Activated CD4-positive, alpha-beta T cell treated with anti-CD3 and anti-CD28 coated beads for 4 hours (primary cell): ENCODE results near the gene ARID4A.
"Not testable (repeated sequence)": the region's sequence is repeated elsewhere in the genome, so short reads cannot be mapped to it uniquely, and the experiment has no call there.

Experiments used
- DNase-seq, 2 donors: peaks; one replicate each; pipeline ENCODE4 v3.0.0-alpha.2; 2020

Gene ARID4A

GRCh38 chr14:58362272-58362671, 63.9 kb downstream of the ARID4A start:
- not testable (repeated sequence) for DNase-seq

- DNase-seq, result no peak
These were observed 64.5 kb downstream of the ARID4A start for GRCh38 chr14:58362798-58363412.

- DNase-seq, result no peak
These were observed 66.0 kb downstream of the ARID4A start for GRCh38 chr14:58364316-58364715.

- DNase-seq, result no peak
These were observed 68.9 kb downstream of the ARID4A start for GRCh38 chr14:58367296-58367695.

- no peak for DNase-seq
These were observed 70.6 kb downstream of the ARID4A start for GRCh38 chr14:58368956-58369355.

- no peak for DNase-seq
These were observed 78.4 kb downstream of the ARID4A start for GRCh38 chr14:58376791-58377190.

GRCh38 chr14:58390830-58391229, 92.5 kb downstream of the ARID4A start:
- no peak for DNase-seq

- no peak for DNase-seq
These were observed 97.1 kb downstream of the ARID4A start for GRCh38 chr14:58395562-58395811.

- DNase-seq, result peak; percentile 64 to 67
These were observed 97.7 kb downstream of the ARID4A start, which contains the start of gene TOMM20L for GRCh38 chr14:58395812-58396788. Gene TOMM20L, plus strand, starts transcription at chr14:58395930. Its CDS starts 28 bp downstream, at chr14:58395958.

GRCh38 chr14:58397156-58397555, 98.8 kb downstream of the ARID4A start:
- DNase-seq, result no peak

- no peak for DNase-seq
These were observed 100.1 kb downstream of the ARID4A start for GRCh38 chr14:58398495-58398894.

GRCh38 chr14:58398895-58399294, 100.5 kb downstream of the ARID4A start:
- no peak for DNase-seq

GRCh38 chr14:58401587-58401986, 103.2 kb downstream of the ARID4A start:
- DNase-seq, result no peak

GRCh38 chr14:58408681-58409215, 110.4 kb downstream of the ARID4A start:
- DNase-seq, result no peak

GRCh38 chr14:58414845-58415244, 116.5 kb downstream of the ARID4A start:
- no peak for DNase-seq

- no peak for DNase-seq
These were observed 117.5 kb downstream of the ARID4A start for GRCh38 chr14:58415636-58416547.

- DNase-seq, result not testable (repeated sequence)
These were observed 118.6 kb downstream of the ARID4A start for GRCh38 chr14:58416934-58417333.
